ENCODE data around the gene CSMD2. TPM values are rescaled to one million over a fixed set of nuclear protein-coding genes. Genes with fewer than 3 reads are reported as not detected.

CSMD2 gene
- total and polyA plus RNA-seq, 2 of the 8 experiments (the other 6 are each of a cell fraction or from before 2014, with no cell fraction given), result 7.0 to 14.7 TPM

GRCh38 chr1:33532936-33533335, 632.1 kb downstream of the CSMD2 start:
- ChIA-PET POLR2A (ENCODE audit: partially characterized antibody) (no interaction called here), CTCF (ENCODE audit: partially characterized antibody) (no interaction called here)
- no peak overlapping the region for H4K91ac ChIP-seq (replicated peaks; ENCODE audit: insufficient read length, low read length)
- H3K4me2 ChIP-seq (ENCODE audit: insufficient read depth in 1 of 2, low read depth in 2 of 2, low read length in 2 of 2), result no peak overlapping the region
- H3K23ac ChIP-seq (ENCODE audit: insufficient read length), result no peak overlapping the region
- no peak overlapping the region for H2AK5ac ChIP-seq (ENCODE audit: low read depth, low read length)
- no peak overlapping the region for H3K9ac ChIP-seq (replicated peaks in 1 of 4; ENCODE audit: extremely low read depth in 1 of 4, low read depth in 3 of 4, low read length in 3 of 4)
- H3K79me2 ChIP-seq (ENCODE audit: control insufficient read depth in 1 of 2, insufficient read depth in 2 of 2, low read length in 2 of 2), result no peaks in the 10 kb centered on the region
- no peaks in the 10 kb centered on the region for H3K36me3 ChIP-seq (ENCODE audit: control insufficient read depth in 2 of 4, insufficient read depth in 4 of 4, low read length in 3 of 4)
- no peak overlapping the region for H2BK5ac ChIP-seq (ENCODE audit: low read depth, low read length)
- 85% methylated on average over 13 of the region's 13 CpGs; no CpG with 5 or more reads in 1 of the 2 experiments for WGBS, 2 experiments (ENCODE audit: extremely low coverage in 1 of 2, insufficient coverage in 1 of 2, insufficient read length in 1 of 2, insufficient replicate concordance in 2 of 2, low coverage in 1 of 2, low lambda C conversion rate in 2 of 2, missing lambda C conversion rate in 1 of 2)
- no peak for FAIRE-seq
- H4K20me1 ChIP-seq (replicated peaks in 1 of 2; ENCODE audit: control insufficient read depth in 1 of 2, insufficient read depth in 2 of 2, low read length in 2 of 2), result peaks cover 0 to 3% of the 10 kb centered on the region in 2 experiments
- H2BK12ac ChIP-seq (ENCODE audit: low read depth, low read length), result no peak overlapping the region
- H2BK20ac ChIP-seq (ENCODE audit: low read length), result no peak overlapping the region
- H3K23me2 ChIP-seq (ENCODE audit: low read depth, low read length), result no peaks in the 10 kb centered on the region
- H4K8ac ChIP-seq (ENCODE audit: extremely low read depth, insufficient read depth, low read length), result no peak overlapping the region
- no peak overlapping the region for H4K5ac ChIP-seq (ENCODE audit: insufficient read length, low read depth, low read length)
- no peak overlapping the region for H3K14ac ChIP-seq (ENCODE audit: insufficient read length)
- H3K9me3 ChIP-seq (ENCODE audit: insufficient read depth in 2 of 2, low read depth in 1 of 2, low read length in 1 of 2), result no peaks in the 10 kb centered on the region
- H2BK120ac ChIP-seq (replicated peaks; ENCODE audit: low read depth, low read length), result no peak overlapping the region
- H3K56ac ChIP-seq (replicated peaks; ENCODE audit: insufficient read length, low read depth, low read length), result no peak overlapping the region
- no peak for DNase-seq (ENCODE audit: low read depth in 1 of 2, low spot score in 2 of 2)
- H3K79me1 ChIP-seq (ENCODE audit: low read depth, low read length), result no peaks in the 10 kb centered on the region
- H3K27ac ChIP-seq (ENCODE audit: low read depth, low read length), result no peak overlapping the region
- H3K4me3 ChIP-seq (ENCODE audit: extremely low read depth in 1 of 4, insufficient read depth in 2 of 4, low read depth in 3 of 4, low read length in 4 of 4), result no peak overlapping the region
- H3K18ac ChIP-seq (ENCODE audit: extremely low read depth, low read length), result no peak overlapping the region
- H3K4me1 ChIP-seq (replicated peaks in 1 of 4; ENCODE audit: control insufficient read depth in 3 of 4, insufficient read depth in 4 of 4, low read length in 3 of 4), result no peaks in the 10 kb centered on the region
- no peak overlapping the region for H3K4ac ChIP-seq (replicated peaks; ENCODE audit: insufficient read length, low read depth, low read length)
- H2AFZ ChIP-seq (ENCODE audit: low read length), result no peak overlapping the region
- H3K27me3 ChIP-seq (replicated peaks in 1 of 4; ENCODE audit: control insufficient read depth in 3 of 4, extremely low read depth in 1 of 4, insufficient read depth in 3 of 4, low read length in 3 of 4), result no peaks in the 10 kb centered on the region
- no peak overlapping the region for H2BK15ac ChIP-seq (ENCODE audit: low read length)
- TF ChIP-seq CBX8 (IDR thresholded peaks at IDR 0.05; ENCODE audit: borderline replicate concordance, low read depth, low read length) (no peak), TCF12 (IDR thresholded peaks at IDR 0.05; ENCODE audit: low read depth, low read length) (no peak), CHD2 (IDR thresholded peaks at IDR 0.05; ENCODE audit: low read length) (no peak), EP300 (IDR thresholded peaks at IDR 0.05; ENCODE audit: borderline replicate concordance in 1 of 2, low read depth in 2 of 2, low read length in 2 of 2) (no peak), RBBP5 (IDR thresholded peaks at IDR 0.05; ENCODE audit: borderline replicate concordance, low read depth, low read length) (no peak), GTF2F1 (IDR thresholded peaks at IDR 0.05; ENCODE audit: borderline replicate concordance, low read depth, low read length) (no peak), USF2 (IDR thresholded peaks at IDR 0.05; ENCODE audit: low read length) (no peak), RNF2 (IDR thresholded peaks at IDR 0.05; ENCODE audit: borderline replicate concordance, low read depth, low read length, missing control alignments, poor library complexity, severe bottlenecking) (no peak), YY1 (IDR thresholded peaks at IDR 0.05; ENCODE audit: low read depth, low read length) (no peak), NRF1 (IDR thresholded peaks at IDR 0.05; ENCODE audit: low read depth, low read length) (no peak), BRCA1 (IDR thresholded peaks at IDR 0.05; ENCODE audit: low read depth, low read length) (no peak), CEBPB (IDR thresholded peaks at IDR 0.05; ENCODE audit: low read depth, low read length) (no peak), HDAC6 (IDR thresholded peaks at IDR 0.05; ENCODE audit: low read depth, low read length) (no peak), SAP30 (IDR thresholded peaks at IDR 0.05; ENCODE audit: insufficient read depth, insufficient replicate concordance, low read length) (no peak)
